GM18858 (cell line): ENCODE results near the gene APCS.

Experiments used
- ATAC-seq: cut with Tn5 transposase; IDR thresholded peaks from one replicate; pipeline ENCODE4 v1.9.1; 2021; ENCODE audit not compliant: unreplicated experiment

Gene APCS

GRCh38 chr1:159587461-159587951, at the start of gene APCS:
APCS (plus strand) TSS chr1:159587826; CDS start chr1:159587922, 96 bp downstream.
- ATAC-seq, result no peak

- ATAC-seq, result no peak
Observed at GRCh38 chr1:159548126-159548525, 39.5 kb upstream of the APCS start.

- no peak for ATAC-seq
Observed at GRCh38 chr1:159554261-159554660, 33.4 kb upstream of the APCS start.

- no peak for ATAC-seq
Observed at GRCh38 chr1:159554696-159555095, 32.9 kb upstream of the APCS start.

GRCh38 chr1:159556931-159557369, 30.7 kb upstream of the APCS start:
- ATAC-seq, result no peak

- ATAC-seq, result no peak
Observed at GRCh38 chr1:159560599-159560998, 27.0 kb upstream of the APCS start.

GRCh38 chr1:159561497-159561896, 26.1 kb upstream of the APCS start:
- ATAC-seq, result no peak

- no peak for ATAC-seq
Observed at GRCh38 chr1:159562680-159563079, 24.9 kb upstream of the APCS start.

GRCh38 chr1:159577446-159577845, 10.2 kb upstream of the APCS start:
- no peak for ATAC-seq

GRCh38 chr1:159580340-159580739, 7.3 kb upstream of the APCS start:
- ATAC-seq, result peak; percentile 47

- ATAC-seq, result no peak
Observed at GRCh38 chr1:159581422-159581821, 6.2 kb upstream of the APCS start.

GRCh38 chr1:159584536-159584935, 3.1 kb upstream of the APCS start:
- no peak for ATAC-seq

- ATAC-seq, result no peak
Observed at GRCh38 chr1:159591981-159592380, 4.4 kb downstream of the APCS start.

GRCh38 chr1:159594625-159595405, 7.2 kb downstream of the APCS start:
- ATAC-seq, result no peak

GRCh38 chr1:159598196-159598595, 10.6 kb downstream of the APCS start:
- ATAC-seq, result no peak

- ATAC-seq, result no peak
Observed at GRCh38 chr1:159600894-159601293, 13.3 kb downstream of the APCS start.

GRCh38 chr1:159602501-159602999, 14.9 kb downstream of the APCS start:
- no peak for ATAC-seq

- no peak for ATAC-seq
Observed at GRCh38 chr1:159612211-159612885, 24.7 kb downstream of the APCS start.

- no peak for ATAC-seq
Observed at GRCh38 chr1:159632922-159633321, 45.3 kb downstream of the APCS start.
